ENCODE data around the gene CEP290. TPM values are rescaled to one million over a fixed set of nuclear protein-coding genes. Genes with fewer than 3 reads are reported as not detected.

The CEP290 gene
- total RNA-seq, 1 experiment from 2014 or later, result 12.8 TPM

- Histone ChIP-seq H2AK5ac (ENCODE audit: insufficient read length, low read length) (no peak overlapping the region), H4K91ac (ENCODE audit: insufficient read length, low read depth, low read length) (no peak overlapping the region), H3T11ph (ENCODE audit: low read length) (no peak overlapping the region), H4K5ac (ENCODE audit: insufficient read length, low read depth, low read length) (no peak overlapping the region), H3K56ac (ENCODE audit: insufficient read length, low read depth, low read length) (no peak overlapping the region), H3K4me1 (ENCODE audit: insufficient read depth, low read length) (peaks cover 2% of the 10 kb centered on the region; the same call in 1 of the 2 replicates), H3K4me2 (ENCODE audit: insufficient read depth, insufficient read length, low read length) (no peak overlapping the region), H3K79me1 (ENCODE audit: insufficient read depth, low read depth, low read length, poor library complexity, severe bottlenecking) (no peaks in the 10 kb centered on the region), H2BK20ac (ENCODE audit: low read depth, low read length, poor library complexity, severe bottlenecking) (no peak overlapping the region), H3K23ac (ENCODE audit: insufficient read length, low read depth, low read length) (no peak overlapping the region), H4K8ac (replicated peaks; ENCODE audit: insufficient read length, low read depth, low read length) (no peak overlapping the region), H3K27ac (ENCODE audit: insufficient read length, low read depth, low read length) (no peak overlapping the region), H3K18ac (ENCODE audit: insufficient read length, low read depth, low read length) (no peak overlapping the region), H2BK120ac (ENCODE audit: low read depth, low read length, poor library complexity, severe bottlenecking) (no peak overlapping the region), H3K27me3 (ENCODE audit: insufficient read depth, low read length) (no peaks in the 10 kb centered on the region), H2AFZ (ENCODE audit: low read length) (no peak overlapping the region), H3K9me3 (ENCODE audit: control insufficient read depth, low read depth, low read length) (no peaks in the 10 kb centered on the region), H3K4ac (ENCODE audit: low read depth, low read length) (no peak overlapping the region), H3K79me2 (ENCODE audit: insufficient read depth, low read length) (no peaks in the 10 kb centered on the region), H2BK15ac (ENCODE audit: low read depth, low read length) (no peak overlapping the region), H4K20me1 (ENCODE audit: control insufficient read depth, insufficient read depth, insufficient read length) (no peaks in the 10 kb centered on the region), H3K14ac (ENCODE audit: insufficient read depth, low read length) (no peak overlapping the region), H3K9ac (ENCODE audit: extremely low read depth, insufficient read length, low read length) (no peak overlapping the region), H3K23me2 (ENCODE audit: insufficient read length, low read depth, low read length, poor library complexity, severe bottlenecking) (no peaks in the 10 kb centered on the region), H2BK5ac (ENCODE audit: insufficient read length, low read length) (no peak overlapping the region), H2BK12ac (ENCODE audit: insufficient read length, low read depth, low read length) (no peak overlapping the region)
- H3K9me3 Mint-ChIP-seq, result no peaks in the 10 kb centered on the region
- no peak overlapping the region for H3K4me3 Mint-ChIP-seq
- no CpG with 5 or more reads among the region's 3 CpGs for WGBS (ENCODE audit: extremely low coverage, insufficient read length, low lambda C conversion rate)
- H3K36me3 Mint-ChIP-seq (ENCODE audit: insufficient read depth in 1 of 3, low read depth in 3 of 3), result peaks cover 0 to 4% (median 0%) of the 10 kb centered on the region in 3 experiments; a peak in 1 of 7 replicates
- TF ChIP-seq CTCF (conservative IDR thresholded peaks at IDR 0.05), result peak; percentile 45; the same call in 2 of the 3 replicates
- peaks cover 28 to 35% of the 10 kb centered on the region in 2 experiments for H3K4me1 Mint-ChIP-seq
- H3K27ac Mint-ChIP-seq, result no peak overlapping the region
- no peaks in the 10 kb centered on the region for H3K27me3 Mint-ChIP-seq (ENCODE audit: low read depth)
- DNase-seq, result no peak
These were observed 12.1 kb upstream of the CEP290 start for GRCh38 chr12:88153959-88154358.

Measured in H9 (cell line).